ENCODE results near the gene F10. TPM values are rescaled to one million over a fixed set of nuclear protein-coding genes. Genes with fewer than 3 reads are reported as not detected.

F10 gene
- total RNA-seq, 2 donors from 2014 or later, result 21.9 to 27.5 TPM

GRCh38 chr13:113087923-113088690, 34.5 kb upstream of the F10 start:
- H3K36me3 ChIP-seq, result peaks cover 23% of the 10 kb centered on the region
- no peaks in the 10 kb centered on the region for H3K27me3 ChIP-seq
- H3K9me3 ChIP-seq, result no peaks in the 10 kb centered on the region
- H3K27ac ChIP-seq, result no peak overlapping the region
- H3K4me1 ChIP-seq, result peaks cover 0 to 6% of the 10 kb centered on the region in 2 donors
- no peak overlapping the region for H3K4me3 ChIP-seq
- no peak for DNase-seq (ENCODE audit: low spot score)
- no peak for TF ChIP-seq CTCF (IDR thresholded peaks at IDR 0.05)

- Histone ChIP-seq H3K4me1 (peaks cover 0 to under 1% of the 10 kb centered on the region in 2 donors), H3K27me3 (no peaks in the 10 kb centered on the region), H3K36me3 (peaks cover 23% of the 10 kb centered on the region), H3K9me3 (no peaks in the 10 kb centered on the region), H3K4me3 (no peak overlapping the region), H3K27ac (no peak overlapping the region)
- TF ChIP-seq CTCF (IDR thresholded peaks at IDR 0.05), result no peak
- DNase-seq (ENCODE audit: low spot score), result no peak
Observed at GRCh38 chr13:113088691-113089020, 33.9 kb upstream of the F10 start.

GRCh38 chr13:113089693-113090414, 32.7 kb upstream of the F10 start:
- no peaks in the 10 kb centered on the region for H3K4me1 ChIP-seq
- no peak for TF ChIP-seq CTCF (IDR thresholded peaks at IDR 0.05)
- no peak overlapping the region for H3K27ac ChIP-seq
- H3K4me3 ChIP-seq, result no peak overlapping the region
- peaks cover 23% of the 10 kb centered on the region for H3K36me3 ChIP-seq
- DNase-seq (ENCODE audit: low spot score), result no peak
- H3K9me3 ChIP-seq, result no peaks in the 10 kb centered on the region
- H3K27me3 ChIP-seq, result no peaks in the 10 kb centered on the region

- H3K27ac ChIP-seq, result no peak overlapping the region
- peaks cover 23% of the 10 kb centered on the region for H3K36me3 ChIP-seq
- no peaks in the 10 kb centered on the region for H3K4me1 ChIP-seq
- H3K9me3 ChIP-seq, result no peaks in the 10 kb centered on the region
- no peak for TF ChIP-seq CTCF (IDR thresholded peaks at IDR 0.05)
- no peaks in the 10 kb centered on the region for H3K27me3 ChIP-seq
- H3K4me3 ChIP-seq, result no peak overlapping the region
- DNase-seq (ENCODE audit: low spot score), result no peak
Observed at GRCh38 chr13:113090415-113090770, 32.2 kb upstream of the F10 start.

- Histone ChIP-seq H3K4me3 (no peak overlapping the region), H3K36me3 (peaks cover 23% of the 10 kb centered on the region), H3K27ac (no peak overlapping the region), H3K4me1 (no peaks in the 10 kb centered on the region), H3K27me3 (no peaks in the 10 kb centered on the region), H3K9me3 (no peaks in the 10 kb centered on the region)
- TF ChIP-seq CTCF (IDR thresholded peaks at IDR 0.05), result no peak
- no peak for DNase-seq (ENCODE audit: low spot score)
Observed at GRCh38 chr13:113090806-113091205, 31.8 kb upstream of the F10 start.

Measured in right atrium auricular region (tissue), 2 donors.